Endothelial cell of umbilical vein (primary cell): ENCODE results near the gene HOXA3. TPM values are rescaled to one million over a fixed set of nuclear protein-coding genes. Genes with fewer than 3 reads are reported as not detected.

ENCODE experiments used
- BruUV-seq: library from RNA; stranded (reverse); fragments of 400-500 nt; replicated peaks from 2 replicates; lab custom pipeline; 2021; lab: Mats Ljungman, UMichigan
- CTCF ChIA-PET: fragments of 300-600, 350-600 bp; sonication (Branson Sonifier 250); formaldehyde crosslinking; loops from one replicate; lab custom pipeline; 2021; ENCODE audit warnings: antibody characterized with exemption, inconsistent platforms; lab: Charles Lee
- POLR2A ChIA-PET: fragments of 300-600, 350-600 bp; sonication (Branson Sonifier 250); formaldehyde crosslinking; loops from one replicate; lab custom pipeline; 2021; ENCODE audit warnings: antibody characterized with exemption, inconsistent platforms; lab: Charles Lee
- DNase-seq: peaks from one replicate; pipeline ENCODE4 v3.0.0-alpha.2; 2011; ENCODE audit warnings: low read depth, low spot score
- FAIRE-seq: peaks from 2 replicates; lab custom pipeline; 2011; peaks lifted over from hg19 to GRCh38; lab: Jason Lieb, UNC
- H2AFZ ChIP-seq: 2 replicates; pipeline ENCODE4 v1.6.0; 2012; ENCODE audit warnings: low read depth, low read length, control low read depth, inconsistent platforms
- H3K27ac ChIP-seq: 2 replicates; pipeline ENCODE4 v1.5.1; 2011; ENCODE audit warnings: low read depth, mild to moderate bottlenecking, control low read depth, low read length, moderate library complexity; ENCODE audit not compliant: insufficient read depth
- H3K27me3 ChIP-seq, 2 experiments: 2 replicates each; pipeline versions ENCODE4 v1.6.0 to v1.6.1; 2011; ENCODE audit warnings: low read length in 2 of 2, mixed read lengths in 1 of 2; ENCODE audit not compliant: control insufficient read depth in 2 of 2, insufficient read depth in 2 of 2
- H3K36me3 ChIP-seq, 2 experiments: 2 replicates in 1 of 2; 3 replicates in 1 of 2; pipeline ENCODE4 v1.5.1; 2011; ENCODE audit warnings: low read length in 2 of 2, mild to moderate bottlenecking in 1 of 2, moderate library complexity in 1 of 2; ENCODE audit not compliant: control insufficient read depth in 2 of 2, insufficient read depth in 2 of 2; ENCODE audit errors: extremely low read depth in 1 of 2
- H3K4me1 ChIP-seq: 3 replicates; pipeline ENCODE4 v1.5.1; 2011; ENCODE audit warnings: mild to moderate bottlenecking, low read length; ENCODE audit not compliant: control insufficient read depth, insufficient read depth; ENCODE audit errors: extremely low read depth
- H3K4me2 ChIP-seq: 2 replicates; pipeline ENCODE4 v1.6.1; 2011; ENCODE audit warnings: low read length, control low read depth, mixed read lengths; ENCODE audit not compliant: insufficient read depth
- H3K4me3 ChIP-seq, 3 experiments: fragments of 200-600 bp in 1 of 3; sonication (generic), shearing (Covaris generic) in 1 of 3; replicated peaks in 1 of 3; 2 replicates each; pipeline ENCODE4 v1.5.1; 2011 to 2016; ENCODE audit warnings: control low read depth in 3 of 3, low read length in 3 of 3, mild to moderate bottlenecking in 2 of 3, inconsistent platforms in 1 of 3, low read depth in 1 of 3, moderate library complexity in 1 of 3; ENCODE audit not compliant: insufficient read depth in 1 of 3
- H3K79me2 ChIP-seq: 2 replicates; pipeline ENCODE4 v1.6.0; 2012; ENCODE audit warnings: low read length, inconsistent platforms; ENCODE audit not compliant: control insufficient read depth, insufficient read depth
- H3K9ac ChIP-seq: replicated peaks from 2 replicates; pipeline ENCODE3; 2011; ENCODE audit warnings: low read length, control low read depth; ENCODE audit not compliant: insufficient read depth; ENCODE audit errors: extremely low read depth
- H3K9me1 ChIP-seq: replicated peaks from 3 replicates; pipeline ENCODE4 v1.6.0; 2011; ENCODE audit warnings: mild to moderate bottlenecking, low read length; ENCODE audit not compliant: control insufficient read depth, insufficient read depth; ENCODE audit errors: extremely low read depth
- H3K9me3 ChIP-seq: replicated peaks from 2 replicates; pipeline ENCODE4 v1.5.1; 2012; ENCODE audit warnings: low read length, inconsistent platforms; ENCODE audit not compliant: control insufficient read depth, insufficient read depth
- H4K20me1 ChIP-seq: replicated peaks from 2 replicates; pipeline ENCODE3; 2011; ENCODE audit warnings: mild to moderate bottlenecking, low read length; ENCODE audit not compliant: control insufficient read depth, insufficient read depth; ENCODE audit errors: extremely low read depth
- CTCF ChIP-seq, 2 donors: IDR thresholded peaks; 1 replicate in 1 of 2; 2 replicates in 1 of 2; pipeline ENCODE4 v1.5.1; 2011; ENCODE audit warnings: low read length in 2 of 2, mild to moderate bottlenecking in 2 of 2, moderate library complexity in 2 of 2, control low read depth in 1 of 2, inconsistent platforms in 1 of 2, low read depth in 1 of 2; ENCODE audit not compliant: insufficient read depth in 1 of 2; ENCODE audit errors: extremely low read depth in 1 of 2
- EZH2 ChIP-seq: IDR thresholded peaks from 2 replicates; pipeline ENCODE4 v1.6.1; 2012; ENCODE audit warnings: borderline replicate concordance, low read depth, mild to moderate bottlenecking, moderate library complexity, low read length, inconsistent platforms; ENCODE audit not compliant: severe bottlenecking
- GATA2 ChIP-seq: IDR thresholded peaks from 2 replicates; pipeline ENCODE4 v1.7.0; 2011; ENCODE audit warnings: low read depth, mild to moderate bottlenecking, moderate library complexity, mixed read lengths, low read length; ENCODE audit not compliant: insufficient read length, insufficient read depth
- JUN ChIP-seq: IDR thresholded peaks from 2 replicates; pipeline ENCODE4 v1.6.1; 2011; ENCODE audit warnings: borderline replicate concordance, low read depth; ENCODE audit not compliant: insufficient read length, insufficient read depth
- MAX ChIP-seq: IDR thresholded peaks from 2 replicates; pipeline ENCODE4 v1.6.1; 2011; ENCODE audit not compliant: insufficient read depth, insufficient read length
- POLR2A ChIP-seq: IDR thresholded peaks from 2 replicates; pipeline ENCODE4 v1.6.1; 2012; ENCODE audit warnings: low read depth, mild to moderate bottlenecking, control low read depth, low read length
- POLR2AphosphoS5 ChIP-seq: IDR thresholded peaks from 2 replicates; pipeline ENCODE4 v1.6.1; 2012; ENCODE audit warnings: low read depth, mild to moderate bottlenecking, control low read depth, low read length, moderate library complexity; ENCODE audit not compliant: insufficient read depth
- dilution Hi-C: fragments of 300-500 bp; cut with MboI; formaldehyde crosslinking; loops from one replicate; pipeline ENCODE4 v1.15.0; 2019; ENCODE audit warnings: low sequenced_read_pairs; ENCODE audit not compliant: extremely low pct_ligation_motif_present
- intact Hi-C: fragments of 100-400 bp; cut with micrococcal nuclease; formaldehyde crosslinking; loops from one replicate; pipeline ENCODE4 v1.10.0; 2022
- polyA plus RNA-seq, 4 experiments: library from polyadenylated mRNA; depleted of rRNA in 3 of 4; stranded (reverse) in 3 of 4; unstranded in 1 of 4; fragments of >200 nt; gene quantifications; 2 replicates each; pipeline versions ENCODE4 v1.2.1 to v1.2.3, GENCODE V29; 2011 to 2012; ENCODE audit warnings: missing spikeins in 1 of 4
- total RNA-seq: library from RNA; stranded (reverse); gene quantifications from 2 replicates; pipeline ENCODE4 v1.2.3, GENCODE V29; 2021

Gene HOXA3
- total and polyA plus RNA-seq, 2 donors (not counting 3 experiments of a cell fraction or from before 2014, with no cell fraction given), result 4.7 to 14.0 TPM

GRCh38 chr7:27132214-27132613 lies 20.2 kb downstream of the HOXA3 start:
- dilution Hi-C loops, result no loop called here
- peaks cover 0 to 11% of the 10 kb centered on the region in 2 experiments for H3K36me3 ChIP-seq
- no peak overlapping the region for H3K27ac ChIP-seq
- TF ChIP-seq JUN (no peak), CTCF (IDR thresholded peaks at IDR 0.05; ENCODE audit: extremely low read depth in 1 of 2, insufficient read depth in 1 of 2, low read depth in 1 of 2, low read length in 2 of 2) (no peak), MAX (no peak), POLR2A (no peak), GATA2 (no peak), EZH2 (no peak), POLR2AphosphoS5 (no peak)
- H3K27me3 ChIP-seq, result no peaks in the 10 kb centered on the region
- H3K9me1 ChIP-seq, result no peaks in the 10 kb centered on the region
- FAIRE-seq (no peak), DNase-seq (peak; percentile 5)
- no peak overlapping the region for H3K9ac ChIP-seq
- intact Hi-C loops, result no loop called here
- peaks cover 74% of the 10 kb centered on the region for H3K79me2 ChIP-seq
- no peak overlapping the region for H2AFZ ChIP-seq
- no peak overlapping the region for H3K4me2 ChIP-seq
- BruUV-seq, result no TSS peak
- H3K9me3 ChIP-seq, result no peaks in the 10 kb centered on the region
- ChIA-PET CTCF (interaction anchor here (1.6 to 2.7 kb wide), 11 partner anchors 9 to 450 kb away, joined by 3 to 16 read pairs (median 8); no protein-coding TSS in a partner anchor), POLR2A (interaction anchor here (0.7 to 1.3 kb wide), 2 partner anchors 268 to 443 kb away, joined by 3 to 4 read pairs; partner anchors contain the start of gene SKAP2)
- H3K4me1 ChIP-seq, result peaks cover 70% of the 10 kb centered on the region
- H3K4me3 ChIP-seq, result no peak overlapping the region
- H4K20me1 ChIP-seq, result no peaks in the 10 kb centered on the region
